ENCODE data around the gene NAV3. TPM values are rescaled to one million over a fixed set of nuclear protein-coding genes. Genes with fewer than 3 reads are reported as not detected.
"Not testable (repeated sequence)": the region's sequence is repeated elsewhere in the genome, so short reads cannot be mapped to it uniquely, and the experiment has no call there.

NAV3 gene
- polyA plus RNA-seq, 3 donors, result 8.4 to 10.5 (median 9.0) TPM

- no peak for DNase-seq (ENCODE audit: low read depth in 3 of 3, low spot score in 2 of 3)
Measured at GRCh38 chr12:78229591-78230101, 399.0 kb downstream of the NAV3 start.

- DNase-seq (ENCODE audit: low read depth in 3 of 3, low spot score in 2 of 3), result no peak
Measured at GRCh38 chr12:78232756-78233155, 402.1 kb downstream of the NAV3 start.

DNA sequence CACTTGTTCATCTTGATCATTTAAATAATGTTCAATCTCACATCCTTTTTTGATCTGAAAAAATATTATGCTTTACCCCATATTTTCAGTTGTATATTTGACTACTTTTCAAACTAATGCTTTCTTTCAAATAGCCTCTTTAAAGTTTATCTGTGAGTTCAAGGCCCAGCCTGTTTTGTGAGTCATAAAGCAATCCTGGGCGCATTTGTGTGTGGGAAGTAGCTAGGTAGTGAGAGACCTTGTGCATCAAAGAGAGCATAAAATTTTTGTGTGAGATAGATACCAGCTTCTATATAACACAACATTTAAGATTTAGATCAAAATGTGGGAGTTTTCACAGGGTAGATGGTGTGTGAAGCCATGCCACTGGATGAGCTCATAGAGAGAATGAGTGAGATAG lies 405.6 kb downstream of the NAV3 start:
- no peak for DNase-seq (ENCODE audit: low read depth in 3 of 3, low spot score in 2 of 3)

- DNase-seq (ENCODE audit: low read depth in 3 of 3, low spot score in 2 of 3), result no peak
Measured at GRCh38 chr12:78239544-78239943, 408.9 kb downstream of the NAV3 start.

GRCh38 chr12:78240827-78241226 lies 410.1 kb downstream of the NAV3 start:
- no peak for DNase-seq (ENCODE audit: low read depth in 3 of 3, low spot score in 2 of 3)

DNA sequence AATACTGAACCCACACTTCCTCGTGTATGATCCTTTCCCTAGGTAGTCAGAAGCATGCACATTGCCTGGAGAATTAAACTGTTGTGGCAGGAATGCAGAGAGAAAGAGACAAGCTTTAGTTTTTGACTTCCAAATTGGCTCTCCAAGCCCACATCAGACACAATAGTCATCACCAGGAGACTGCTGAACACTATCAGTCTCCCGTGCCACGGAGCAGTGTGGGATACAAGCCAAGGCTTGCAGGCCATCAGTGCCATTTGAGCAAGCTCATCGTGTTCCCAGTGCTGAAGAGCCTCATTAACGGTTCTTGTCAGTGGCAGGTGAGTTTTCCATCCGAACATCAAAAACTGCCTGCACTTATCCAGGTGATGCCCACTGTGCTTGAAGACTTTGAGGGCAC lies 410.8 kb downstream of the NAV3 start:
- no peak for DNase-seq (ENCODE audit: low read depth in 3 of 3, low spot score in 2 of 3)

- no peak for DNase-seq (ENCODE audit: low read depth in 3 of 3, low spot score in 2 of 3)
Measured at GRCh38 chr12:78244916-78245507, 414.3 kb downstream of the NAV3 start.

DNA sequence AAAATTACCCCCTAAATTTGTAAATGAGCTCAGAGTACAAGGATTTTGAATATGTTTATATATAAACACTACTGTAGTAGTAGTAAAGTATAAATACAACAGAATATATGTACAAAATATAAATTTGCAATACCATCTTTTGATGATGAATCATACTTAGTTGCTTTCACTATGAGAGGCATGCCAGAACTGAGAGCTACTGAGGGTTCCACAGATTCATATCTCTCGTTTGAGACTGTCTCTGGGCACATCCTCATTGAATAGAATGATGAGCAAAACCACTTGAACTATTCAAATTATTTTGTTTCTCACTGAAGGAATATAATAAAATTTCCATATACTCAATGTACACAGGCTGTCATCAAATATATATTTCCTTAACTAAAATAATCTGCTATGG lies 417.6 kb downstream of the NAV3 start:
- no peak for DNase-seq (ENCODE audit: low read depth in 3 of 3, low spot score in 2 of 3)

- no peak for DNase-seq (ENCODE audit: low read depth in 3 of 3, low spot score in 2 of 3)
Measured at GRCh38 chr12:78249578-78249977, 418.9 kb downstream of the NAV3 start.

DNA sequence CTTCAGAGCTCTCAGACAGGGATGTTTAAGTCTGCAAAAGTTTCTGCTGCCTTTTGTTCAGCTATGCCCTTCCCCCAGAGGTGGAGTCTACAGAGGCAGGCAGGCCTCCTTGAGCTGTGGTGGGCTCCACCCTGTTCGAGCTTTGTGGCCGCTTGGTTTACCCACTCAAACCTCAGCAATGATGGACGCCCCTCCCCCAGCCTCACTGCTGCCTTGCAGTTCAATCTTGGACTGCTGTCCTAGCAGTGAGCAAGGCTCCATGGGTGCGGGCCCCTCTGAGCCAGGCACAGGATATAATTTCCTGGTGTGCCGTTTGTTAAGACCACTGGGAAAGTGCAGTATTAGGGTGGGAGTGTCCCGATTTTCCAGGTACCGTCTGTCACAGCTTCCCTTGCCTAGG lies 427.0 kb downstream of the NAV3 start:
- DNase-seq (ENCODE audit: low read depth in 3 of 3, low spot score in 2 of 3), result not testable (repeated sequence)

DNA sequence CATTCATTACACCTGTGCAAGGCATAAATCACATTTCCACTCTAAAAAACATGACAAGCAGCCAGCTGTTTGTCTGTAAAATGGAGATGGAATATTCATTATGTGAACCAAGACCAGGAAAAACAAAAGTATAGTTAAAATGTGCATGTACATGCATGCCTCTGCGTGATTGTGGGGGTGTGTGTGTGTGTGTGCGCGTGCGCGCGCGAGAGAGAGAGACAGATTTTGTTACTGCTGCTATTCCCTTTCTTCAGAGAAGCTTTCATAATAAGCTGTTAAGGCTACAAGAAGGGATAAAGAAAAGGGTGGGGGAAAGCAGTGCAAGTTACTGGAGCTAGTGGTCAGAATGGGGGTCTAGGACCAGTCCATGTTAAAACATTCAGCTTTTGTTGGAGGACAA lies 430.3 kb downstream of the NAV3 start:
- no peak for DNase-seq (ENCODE audit: low read depth in 3 of 3, low spot score in 2 of 3)

GRCh38 chr12:78261901-78262300 lies 431.2 kb downstream of the NAV3 start:
- DNase-seq (ENCODE audit: low read depth in 3 of 3, low spot score in 2 of 3), result no peak
